GM06990 (cell line): ENCODE data around the gene SYMPK.

Experiments
- DNase-seq: peaks from one replicate; pipeline ENCODE4 v3.0.0-alpha.2; 2011; ENCODE audit not compliant: insufficient read length; ENCODE audit errors: extremely low read depth
- H3K27me3 ChIP-seq: replicated peaks from 2 replicates; pipeline ENCODE4 v1.6.0; 2011; ENCODE audit warnings: low read length; ENCODE audit not compliant: control insufficient read depth, insufficient read depth
- H3K36me3 ChIP-seq: 2 replicates; pipeline ENCODE4 v1.5.1; 2011; ENCODE audit warnings: low read length; ENCODE audit not compliant: control insufficient read depth, insufficient read depth
- H3K4me3 ChIP-seq: replicated peaks from 2 replicates; pipeline ENCODE4 v1.5.1; 2011; ENCODE audit warnings: low read depth, mild to moderate bottlenecking, control low read depth, low read length
- CTCF ChIP-seq: IDR thresholded peaks from 2 replicates; pipeline ENCODE4 v1.5.1; 2011; ENCODE audit warnings: low read length, control low read depth, mild to moderate bottlenecking, inconsistent platforms; ENCODE audit not compliant: insufficient read depth, poor library complexity, severe bottlenecking

The SYMPK gene

GRCh38 chr19:45766296-45766868 lies 96.6 kb downstream of the SYMPK start:
- TF ChIP-seq CTCF = no peak
- no peaks in the 10 kb centered on the region for H3K27me3 ChIP-seq
- DNase-seq = no peak
- peaks cover 1% of the 10 kb centered on the region for H3K36me3 ChIP-seq
- no peak overlapping the region for H3K4me3 ChIP-seq

- Histone ChIP-seq H3K4me3 (no peak overlapping the region), H3K36me3 (no peaks in the 10 kb centered on the region; the same call in 1 of the 2 replicates), H3K27me3 (no peaks in the 10 kb centered on the region)
- no peak for TF ChIP-seq CTCF
- no peak for DNase-seq
Observed at GRCh38 chr19:45765702-45766295, 97.1 kb downstream of the SYMPK start.
